Stimulated activated CD4-positive, alpha-beta T cell treated with anti-CD3 and anti-CD28 coated beads, Interleukin-4, amount 100 ng/mL, for 4 hours (primary cell): ENCODE measurements around the gene B3GALT4.

Source experiments
- DNase-seq, 2 experiments: peaks; one replicate each; pipeline ENCODE4 v3.0.0-alpha.2; 2020

B3GALT4 gene

GRCh38 chr6:33315793-33316602, 39.1 kb downstream of the B3GALT4 start:
- no peak for DNase-seq

- DNase-seq = no peak
Observed at GRCh38 chr6:33316603-33317418, 39.9 kb downstream of the B3GALT4 start.

GRCh38 chr6:33317419-33317668, 40.4 kb downstream of the B3GALT4 start:
- DNase-seq = no peak

- DNase-seq = peak; percentile 92
Observed at GRCh38 chr6:33317669-33318425, 40.9 kb downstream of the B3GALT4 start, which contains the start of gene ZBTB22. Gene ZBTB22, minus strand, starts transcription at chr6:33317744. Its CDS starts 828 bp downstream, at chr6:33316916.

GRCh38 chr6:33318426-33319073, 41.6 kb downstream of the B3GALT4 start:
- no peak for DNase-seq

GRCh38 chr6:33319939-33320314, 43.0 kb downstream of the B3GALT4 start:
- DNase-seq = no peak

DNA sequence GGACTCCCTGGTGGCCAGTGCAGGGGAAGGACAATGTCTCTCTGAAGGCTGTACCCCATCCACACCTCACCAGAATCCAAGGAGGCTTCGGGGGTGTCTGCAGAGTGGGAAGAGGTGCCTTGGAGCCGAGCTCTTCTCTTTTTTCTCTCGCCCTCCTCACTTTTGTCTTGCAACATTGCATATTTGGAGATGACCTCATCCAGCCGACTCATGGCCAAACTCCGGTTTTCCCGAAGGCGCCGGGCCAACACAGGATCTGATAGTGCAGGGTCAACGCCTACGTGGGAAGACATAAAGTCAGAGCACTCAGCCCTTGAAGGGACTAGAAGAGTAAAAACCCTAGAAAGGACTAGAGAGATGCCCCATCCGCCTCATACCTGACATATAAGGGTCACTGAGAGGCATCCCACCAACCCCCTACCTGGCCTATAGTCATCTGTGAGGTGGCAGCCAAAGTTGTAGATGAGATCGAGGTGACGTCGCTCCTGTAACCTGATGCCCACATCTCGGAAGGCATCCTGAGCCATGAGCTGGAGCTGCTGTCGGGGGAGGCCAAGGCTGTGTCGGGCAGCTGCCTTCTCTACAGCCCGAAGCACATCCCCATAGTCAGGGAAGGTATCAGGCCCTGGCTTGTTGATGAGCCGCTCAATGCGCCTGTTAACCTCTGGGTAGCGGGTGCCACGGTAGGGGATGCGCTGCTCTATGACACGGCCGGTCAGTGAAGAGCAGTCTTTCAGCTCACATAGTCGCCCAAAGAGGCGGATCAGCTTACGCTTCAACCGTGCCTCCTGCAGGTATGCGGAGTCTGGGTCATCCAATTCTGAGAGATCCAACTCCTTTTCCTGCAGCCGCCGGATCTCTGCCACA, 43.6 kb downstream of the B3GALT4 start:
- no peak for DNase-seq

DNA sequence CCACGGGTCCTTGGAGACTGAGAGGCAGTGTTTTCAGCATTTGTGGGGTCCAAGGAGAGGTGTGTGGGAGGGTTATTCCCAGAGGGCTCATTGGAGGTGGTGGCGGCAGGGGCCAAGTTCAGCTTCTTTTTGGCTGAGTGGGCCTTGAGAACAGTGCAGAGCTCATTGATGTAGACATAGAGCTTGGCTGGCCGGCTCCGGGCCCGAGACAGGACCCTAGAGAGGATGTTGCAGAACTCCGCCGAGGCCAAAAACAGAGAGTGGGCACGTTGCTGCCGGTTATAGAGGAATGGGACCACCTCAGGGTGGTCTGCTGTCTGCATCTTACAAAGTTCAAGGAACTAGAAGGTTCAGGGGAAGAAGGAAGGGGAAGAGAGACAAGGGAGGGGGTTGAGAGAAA, 44.3 kb downstream of the B3GALT4 start:
- DNase-seq = no peak

DNA sequence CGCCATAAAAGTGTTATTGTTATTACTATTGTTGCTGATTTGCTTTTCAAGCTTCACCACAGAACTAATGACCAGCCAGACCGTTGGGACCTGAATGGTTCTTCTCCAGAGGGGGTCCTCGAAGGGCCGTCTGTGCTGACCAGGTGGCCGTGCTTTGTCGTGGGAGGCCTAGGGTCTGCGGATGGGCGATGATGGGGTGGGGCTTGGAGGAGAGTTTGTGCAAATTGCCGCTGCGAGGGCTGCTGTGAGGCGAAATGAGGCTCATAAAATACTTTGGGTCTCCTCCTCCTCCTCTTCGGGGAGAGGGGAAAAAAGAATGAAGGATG, 46.7 kb downstream of the B3GALT4 start:
- DNase-seq = no peak

DNA sequence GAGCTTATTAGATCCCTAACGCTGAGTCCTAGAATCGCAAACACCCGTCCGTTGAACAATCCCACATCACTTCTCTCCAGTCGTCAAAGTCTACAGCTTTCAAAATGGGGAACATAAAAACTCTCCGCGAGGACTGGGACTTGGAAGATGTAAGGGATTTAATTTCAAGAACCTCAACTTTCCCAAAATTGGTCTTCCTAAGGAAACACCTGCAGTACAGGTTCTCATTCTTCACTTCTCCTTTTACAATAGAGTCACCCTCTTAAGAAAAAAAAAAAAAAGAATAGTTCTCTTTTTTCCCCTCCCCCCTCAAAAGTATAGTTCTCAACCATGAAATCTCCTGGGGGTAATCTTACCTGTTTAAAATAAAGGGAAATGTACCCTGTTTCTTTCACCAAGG, 47.2 kb downstream of the B3GALT4 start:
- no peak for DNase-seq
